ENCODE data around the gene MSX1. TPM values are rescaled to one million over a fixed set of nuclear protein-coding genes. Genes with fewer than 3 reads are reported as not detected.

MSX1 gene
- polyA plus RNA-seq, 1 donor from 2014 or later, result 2.8 TPM

GRCh38 chr4:4849524-4850193 lies 9.8 kb upstream of the MSX1 start:
- Histone ChIP-seq H3K9ac (ENCODE audit: low read length) (no peak overlapping the region), H4K20me1 (ENCODE audit: insufficient read depth) (no peaks in the 10 kb centered on the region), H3K9me3 (ENCODE audit: low read length) (no peaks in the 10 kb centered on the region), H3K79me2 (replicated peaks; ENCODE audit: insufficient read depth, low read length) (no peaks in the 10 kb centered on the region), H3K36me3 (ENCODE audit: insufficient read depth, low read length) (no peaks in the 10 kb centered on the region), H2AFZ (ENCODE audit: low read depth, low read length) (no peak overlapping the region), H3K4me2 (ENCODE audit: low read length) (no peak overlapping the region), H3K27ac (ENCODE audit: low read length) (no peak overlapping the region), H3F3A (ENCODE audit: insufficient read depth, low read length, poor library complexity, severe bottlenecking) (no peaks in the 10 kb centered on the region), H3K9me2 (ENCODE audit: insufficient read depth, low read length) (no peaks in the 10 kb centered on the region), H3K4me3 (ENCODE audit: low read length) (no peak overlapping the region), H3K27me3 (ENCODE audit: insufficient read depth, low read depth, low read length) (peaks cover 51% of the 10 kb centered on the region)
- TF ChIP-seq EP300 (conservative IDR thresholded peaks at IDR 0.05; ENCODE audit: poor library complexity, severe bottlenecking), result no peak
- TF ChIP-seq REST (IDR thresholded peaks at IDR 0.05; ENCODE audit: borderline replicate concordance), result no peak
- TF ChIP-seq MXI1 (conservative IDR thresholded peaks at IDR 0.05; ENCODE audit: poor library complexity, severe bottlenecking), result no peak
- TF ChIP-seq POLR2AphosphoS5 (IDR thresholded peaks at IDR 0.05), result no peak
- TF ChIP-seq RAD21 (conservative IDR thresholded peaks at IDR 0.05), result no peak
- no peak for TF ChIP-seq EZH2 (IDR thresholded peaks at IDR 0.05; ENCODE audit: borderline replicate concordance, insufficient read depth, low read length, poor library complexity, severe bottlenecking)
- no peak for TF ChIP-seq SMC3 (conservative IDR thresholded peaks at IDR 0.05; ENCODE audit: poor library complexity)
- no peak for TF ChIP-seq CTCF (IDR thresholded peaks at IDR 0.05; ENCODE audit: poor library complexity, severe bottlenecking)
- no peak for TF ChIP-seq TAF1 (IDR thresholded peaks at IDR 0.05; ENCODE audit: low read depth)

- Histone ChIP-seq H2AFZ (ENCODE audit: low read depth, low read length) (no peak overlapping the region), H3K27me3 (ENCODE audit: insufficient read depth, low read depth, low read length) (peaks cover 65% of the 10 kb centered on the region), H4K20me1 (ENCODE audit: insufficient read depth) (no peaks in the 10 kb centered on the region), H3K9ac (ENCODE audit: low read length) (no peak overlapping the region), H3K27ac (ENCODE audit: low read length) (no peak overlapping the region), H3K9me2 (ENCODE audit: insufficient read depth, low read length) (no peaks in the 10 kb centered on the region), H3K9me3 (ENCODE audit: low read length) (no peaks in the 10 kb centered on the region), H3K79me2 (replicated peaks; ENCODE audit: insufficient read depth, low read length) (no peaks in the 10 kb centered on the region), H3K36me3 (ENCODE audit: insufficient read depth, low read length) (no peaks in the 10 kb centered on the region), H3K4me2 (ENCODE audit: low read length) (no peak overlapping the region), H3K4me3 (ENCODE audit: low read length) (no peak overlapping the region), H3F3A (ENCODE audit: insufficient read depth, low read length, poor library complexity, severe bottlenecking) (no peaks in the 10 kb centered on the region)
- TF ChIP-seq CTCF (IDR thresholded peaks at IDR 0.05; ENCODE audit: poor library complexity, severe bottlenecking) (no peak), SMC3 (conservative IDR thresholded peaks at IDR 0.05; ENCODE audit: poor library complexity) (no peak), MXI1 (conservative IDR thresholded peaks at IDR 0.05; ENCODE audit: poor library complexity, severe bottlenecking) (no peak), TAF1 (IDR thresholded peaks at IDR 0.05; ENCODE audit: low read depth) (no peak), POLR2AphosphoS5 (IDR thresholded peaks at IDR 0.05) (no peak), RAD21 (conservative IDR thresholded peaks at IDR 0.05) (no peak), EZH2 (IDR thresholded peaks at IDR 0.05; ENCODE audit: borderline replicate concordance, insufficient read depth, low read length, poor library complexity, severe bottlenecking) (no peak), REST (IDR thresholded peaks at IDR 0.05; ENCODE audit: borderline replicate concordance) (no peak), EP300 (conservative IDR thresholded peaks at IDR 0.05; ENCODE audit: poor library complexity, severe bottlenecking) (no peak)
These were observed 8.4 kb upstream of the MSX1 start for GRCh38 chr4:4851081-4851480.
